COR-L47 (cell line): ENCODE results near the gene CREB3L2.
A peak's percentile ranks its signal among the peaks of the same experiment; 100 is the strongest.
"Not testable (repeated sequence)": the region's sequence is repeated elsewhere in the genome, so short reads cannot be mapped to it uniquely, and the experiment has no call there.

Experiments
- DNase-seq: peaks from one replicate; lab custom pipeline; 2025; lab: John Stamatoyannopoulos, UW

CREB3L2 gene

GRCh38 chr7:137933270-137934017 lies 68.4 kb downstream of the CREB3L2 start:
- DNase-seq, result no peak

GRCh38 chr7:137932881-137933269 lies 69.0 kb downstream of the CREB3L2 start:
- no peak for DNase-seq

GRCh38 chr7:137931823-137932222 lies 70.1 kb downstream of the CREB3L2 start:
- no peak for DNase-seq

GRCh38 chr7:137930581-137930980 lies 71.3 kb downstream of the CREB3L2 start:
- DNase-seq, result no peak

DNA sequence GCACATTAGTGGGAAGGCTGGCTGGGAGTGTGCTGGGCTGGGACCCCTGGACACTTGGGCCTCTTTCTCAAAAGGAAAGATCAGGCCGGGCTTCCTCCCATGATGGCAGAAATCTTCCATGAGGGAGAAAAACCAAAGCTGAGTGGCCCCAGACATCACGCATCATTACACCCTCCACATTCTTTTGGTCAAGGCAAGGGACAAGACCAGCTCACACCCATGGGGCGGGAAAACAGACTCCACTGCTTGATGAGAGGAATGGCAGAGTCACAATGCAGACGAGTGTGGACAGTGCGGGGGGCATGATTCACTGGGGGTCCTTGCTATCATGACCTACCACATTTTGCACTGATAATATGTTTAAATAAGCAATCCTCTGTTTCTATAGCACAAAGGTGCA lies 73.3 kb downstream of the CREB3L2 start:
- DNase-seq, result no peak

DNA sequence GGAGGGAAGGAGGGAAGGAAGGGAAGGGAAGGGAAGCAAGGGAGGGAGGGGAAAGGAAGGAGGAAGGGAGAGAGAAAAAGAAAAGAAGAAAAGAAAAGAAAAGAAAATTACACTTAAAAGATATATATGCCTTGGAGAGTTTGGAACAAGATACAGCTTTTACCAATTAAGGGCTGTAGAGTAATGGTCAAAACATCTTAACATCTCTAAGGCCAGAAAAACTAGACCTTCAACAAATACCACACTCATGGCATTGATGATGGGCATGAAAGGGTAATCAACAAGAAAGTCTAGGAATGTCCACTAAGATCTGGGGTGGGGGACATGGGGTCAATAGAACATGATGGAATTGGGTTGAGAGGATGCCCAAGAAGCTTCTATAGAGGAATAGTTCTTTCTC lies 74.5 kb downstream of the CREB3L2 start:
- DNase-seq, result no peak

GRCh38 chr7:137926206-137926605 lies 75.7 kb downstream of the CREB3L2 start:
- not testable (repeated sequence) for DNase-seq

GRCh38 chr7:137925754-137926153 lies 76.1 kb downstream of the CREB3L2 start:
- no peak for DNase-seq

GRCh38 chr7:137925091-137925490 lies 76.8 kb downstream of the CREB3L2 start:
- no peak for DNase-seq

GRCh38 chr7:137923380-137923779 lies 78.5 kb downstream of the CREB3L2 start:
- no peak for DNase-seq

DNA sequence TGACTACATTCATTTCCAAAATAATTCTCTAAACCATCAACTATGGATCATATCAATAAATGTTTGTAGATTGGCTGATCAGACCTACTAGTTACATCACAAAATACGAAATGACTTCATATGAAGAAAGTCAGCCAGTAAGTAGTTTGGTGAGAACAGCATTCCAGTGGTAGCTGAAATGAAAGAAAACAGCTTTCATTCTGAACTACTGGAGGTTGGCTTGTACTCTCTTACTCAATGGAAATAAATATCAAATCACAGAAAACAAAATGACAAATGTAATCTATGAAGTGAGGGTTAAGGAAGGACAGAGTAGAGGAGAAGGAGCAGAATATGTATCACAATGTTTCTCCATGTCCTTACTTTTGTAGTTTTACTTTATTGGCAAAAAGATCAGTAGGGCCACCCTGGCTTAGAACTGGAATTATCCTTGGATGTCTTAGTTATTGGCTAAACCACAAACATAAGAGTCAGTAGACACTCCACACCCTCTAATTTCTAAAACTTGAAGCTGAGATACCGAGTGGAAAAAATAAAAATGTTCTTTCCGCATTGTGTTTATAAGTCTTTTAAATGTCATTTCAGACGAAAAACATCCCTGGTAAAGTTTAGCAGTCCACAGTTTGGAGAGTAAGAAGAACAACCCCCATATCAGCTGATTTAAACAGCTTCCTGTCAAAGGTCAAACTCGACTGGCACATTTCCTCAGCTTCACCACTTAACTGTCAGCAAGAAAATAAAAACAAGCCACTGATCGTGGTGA lies 81.1 kb downstream of the CREB3L2 start:
- no peak for DNase-seq

GRCh38 chr7:137919987-137920386 lies 81.9 kb downstream of the CREB3L2 start:
- no peak for DNase-seq

GRCh38 chr7:137916980-137917645 lies 84.8 kb downstream of the CREB3L2 start:
- no peak for DNase-seq

GRCh38 chr7:137916564-137916963 lies 85.3 kb downstream of the CREB3L2 start:
- DNase-seq, result no peak

DNA sequence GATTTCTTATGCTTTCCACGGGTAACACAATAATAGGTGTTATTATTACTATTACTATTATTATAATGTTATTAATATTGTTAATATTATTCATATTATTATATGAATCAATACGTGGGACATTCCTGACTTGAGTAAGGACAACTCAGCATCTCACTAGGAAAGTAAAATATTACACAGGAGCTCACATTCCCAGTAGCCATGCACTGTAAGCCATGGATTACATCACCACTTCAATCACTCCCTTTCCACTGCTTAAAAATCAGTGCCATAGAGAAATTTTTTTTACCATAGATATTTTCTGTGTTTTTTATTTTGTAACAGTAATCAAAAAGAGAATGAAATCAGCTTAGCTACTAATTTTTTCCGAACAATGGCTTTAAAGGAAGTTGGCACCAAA lies 86.6 kb downstream of the CREB3L2 start:
- DNase-seq, result no peak

GRCh38 chr7:137913985-137914384 lies 87.9 kb downstream of the CREB3L2 start:
- no peak for DNase-seq

- no peak for DNase-seq
Measured at GRCh38 chr7:137909042-137909441, 92.8 kb downstream of the CREB3L2 start.

DNA sequence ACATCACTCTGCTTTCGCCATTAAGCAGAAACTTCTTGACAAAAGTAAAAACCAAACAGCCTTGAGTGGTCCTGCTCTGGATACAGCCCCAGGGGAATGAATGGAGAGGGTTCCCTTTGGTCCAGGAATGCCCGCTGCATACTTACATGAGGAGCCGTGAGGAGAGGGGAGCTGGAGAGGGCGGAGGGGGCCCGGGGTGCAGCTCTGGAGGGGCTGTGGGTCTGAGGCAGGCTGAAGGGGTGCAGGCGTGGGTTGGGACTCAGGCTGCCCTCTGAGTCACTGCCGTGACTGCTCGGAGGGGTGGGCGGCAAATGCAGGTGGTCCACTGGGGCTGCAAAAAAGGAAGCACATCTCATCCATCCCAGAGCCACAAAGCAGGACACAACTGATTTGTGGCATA lies 93.8 kb downstream of the CREB3L2 start:
- DNase-seq, result no peak

DNA sequence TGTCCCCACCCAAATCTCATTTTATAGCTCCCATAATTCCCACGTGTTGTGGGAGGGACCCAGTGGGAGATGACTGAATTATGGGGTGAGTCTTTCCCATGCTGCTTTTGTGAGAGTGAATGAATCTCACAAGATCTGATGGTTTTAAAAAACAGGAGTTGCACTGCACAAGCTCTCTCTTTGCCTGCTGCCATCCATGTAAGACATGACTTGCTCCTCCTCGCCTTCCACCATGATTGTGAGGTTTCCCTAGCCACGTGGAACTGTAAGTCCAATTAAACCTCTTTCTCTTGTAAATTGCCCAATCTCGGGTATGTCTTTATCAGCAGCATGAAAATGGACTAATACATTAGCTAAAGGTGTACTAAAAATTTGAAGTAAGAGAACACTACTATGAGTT lies 95.2 kb downstream of the CREB3L2 start:
- not testable (repeated sequence) for DNase-seq

DNA sequence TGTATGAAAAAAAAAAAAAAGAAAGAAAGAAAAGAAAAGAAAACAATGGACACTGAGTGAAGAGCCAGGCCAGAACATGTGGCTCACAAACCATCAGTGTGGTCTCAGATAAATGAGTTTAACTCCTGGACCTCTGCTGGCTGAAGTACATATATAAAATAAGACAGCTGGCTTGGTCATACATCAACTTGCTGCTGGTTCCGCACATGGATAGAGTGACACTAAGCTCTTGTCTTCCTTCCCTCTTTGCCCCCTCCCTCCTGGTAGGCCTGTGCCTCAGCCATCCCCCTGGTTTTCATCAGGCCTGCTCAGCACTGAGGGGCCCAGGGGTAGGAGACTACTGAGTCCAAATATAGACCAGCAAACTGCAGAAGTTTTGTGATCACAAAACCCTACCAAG lies 97.1 kb downstream of the CREB3L2 start:
- no peak for DNase-seq

DNA sequence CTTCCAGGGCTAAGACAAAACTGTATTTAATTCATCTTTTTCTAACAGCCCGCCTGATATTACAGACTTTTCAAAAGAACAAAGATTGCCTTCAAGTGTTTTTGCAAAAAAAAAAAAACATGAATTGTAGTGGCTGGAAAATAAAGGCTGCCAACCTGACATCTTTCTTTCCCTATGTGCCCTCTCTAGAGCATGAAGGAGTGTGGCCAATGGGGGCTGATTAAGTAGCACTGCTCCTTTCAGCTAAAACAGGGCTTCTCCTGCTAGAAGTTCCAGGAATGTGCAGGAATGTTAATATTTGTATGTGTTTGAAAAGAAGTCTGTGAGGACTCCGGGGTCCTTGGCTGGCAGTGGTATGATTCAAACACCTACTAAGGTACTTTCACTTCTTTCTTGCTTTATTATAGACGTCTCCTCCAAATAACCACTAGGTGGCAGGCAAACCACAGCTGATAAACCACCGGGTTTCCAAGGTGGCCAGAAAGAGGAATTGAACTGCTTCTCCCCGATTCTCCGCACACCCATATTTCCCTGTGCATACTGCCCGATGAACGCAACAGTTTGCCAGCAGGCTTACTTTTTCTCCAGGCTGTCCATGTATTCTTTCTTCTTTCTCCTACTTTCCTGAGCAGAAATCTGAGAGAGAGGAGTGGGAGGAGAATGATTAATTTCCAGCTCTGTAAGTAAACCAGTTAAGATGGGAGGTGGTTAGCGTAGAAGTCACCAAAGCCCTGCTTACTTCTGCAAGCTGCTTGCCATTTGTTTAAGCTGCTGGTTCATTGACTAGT lies 98.3 kb downstream of the CREB3L2 start:
- DNase-seq, result peak; percentile 49

DNA sequence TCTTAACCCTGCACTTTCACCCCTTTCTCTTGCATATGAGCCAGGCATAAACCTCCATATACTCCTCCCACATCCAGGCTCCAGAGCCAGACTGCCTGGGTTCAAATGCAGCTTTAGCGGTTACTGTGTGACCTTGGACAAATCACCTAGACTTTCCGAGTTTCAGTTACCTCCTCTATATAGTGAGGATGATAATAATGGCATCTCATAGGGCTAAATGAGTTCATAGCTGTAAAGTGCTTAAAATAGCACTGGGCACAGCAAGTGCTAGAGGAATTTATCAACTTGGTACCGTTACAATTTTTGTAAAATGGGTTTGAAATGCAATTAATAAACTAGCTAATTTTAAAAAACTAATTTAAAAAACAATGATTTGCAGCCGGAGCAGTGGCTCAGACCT lies 101.7 kb downstream of the CREB3L2 start:
- no peak for DNase-seq
